Transverse colon (tissue), 4 donors: ENCODE data around the gene GSK3A. TPM values are rescaled to one million over a fixed set of nuclear protein-coding genes. Genes with fewer than 3 reads are reported as not detected.

ENCODE experiments used
- DNase-seq: peaks from one replicate; pipeline ENCODE4 v3.0.0-alpha.2; 2019
- H3K27ac ChIP-seq, 4 donors: fragments of 200-600 bp; sonication (generic); 2 replicates each; pipeline ENCODE4 v1.5.1; 2016 to 2018; ENCODE audit warnings: inconsistent platforms in 4 of 4
- H3K27me3 ChIP-seq: fragments of 200-600 bp; sonication (generic); 2 replicates; pipeline ENCODE4 v1.5.1; 2017; ENCODE audit warnings: inconsistent platforms
- H3K36me3 ChIP-seq, 4 donors: fragments of 200-600 bp; sonication (generic); 2 replicates each; pipeline ENCODE4 v1.5.1; 2017 to 2019; ENCODE audit warnings: inconsistent platforms in 4 of 4
- H3K4me1 ChIP-seq, 4 donors: fragments of 200-600 bp; sonication (generic); 2 replicates each; pipeline ENCODE4 v1.5.1; 2017 to 2020; ENCODE audit warnings: inconsistent platforms in 4 of 4
- H3K4me3 ChIP-seq, 4 donors: fragments of 200-600 bp; sonication (generic); 1 replicate in 1 of 4; 2 replicates in 3 of 4; pipeline versions ENCODE4 v1.5.1 to v1.6.1; 2017 to 2019; ENCODE audit warnings: inconsistent platforms in 4 of 4
- H3K9me3 ChIP-seq, 2 donors: fragments of 200-600 bp; sonication (generic); 2 replicates each; pipeline ENCODE4 v1.5.1; 2017 to 2019; ENCODE audit warnings: inconsistent platforms in 2 of 2
- CTCF ChIP-seq, 5 experiments: fragments of 200-600 bp in 3 of 5; fragments of 450-650 bp in 2 of 5; sonication (generic) in 3 of 5; IDR thresholded peaks; 1 replicate in 2 of 5; 2 replicates in 3 of 5; pipeline ENCODE4 v1.5.1; 2016 to 2017; ENCODE audit warnings: antibody characterized with exemption in 5 of 5, inconsistent platforms in 3 of 5, mild to moderate bottlenecking in 2 of 5, moderate library complexity in 1 of 5
- EP300 ChIP-seq: sonication (generic); formaldehyde crosslinking; IDR thresholded peaks from one replicate; pipeline ENCODE4 v1.6.1; 2017; ENCODE audit warnings: antibody characterized with exemption, low read depth
- POLR2A ChIP-seq: fragments of 450-650 bp; IDR thresholded peaks from one replicate; pipeline ENCODE4 v1.6.1; 2016; ENCODE audit warnings: antibody characterized with exemption, mild to moderate bottlenecking, moderate library complexity
- POLR2AphosphoS5 ChIP-seq, 3 donors: sonication (generic); formaldehyde crosslinking; IDR thresholded peaks; one replicate each; pipeline ENCODE4 v1.6.1; 2016; ENCODE audit warnings: antibody characterized with exemption in 3 of 3
- WGBS, 2 donors: methylation state at CpG; one replicate each; pipeline ENCODE4 v1.1.5; 2018; ENCODE audit warnings: low coverage in 1 of 2; 5-methylcytosine and 5-hydroxymethylcytosine counted together
- in situ Hi-C, 4 donors: fragments of 200-750 bp; cut with MboI; loops; one replicate each; pipeline versions ENCODE4 v1.15.0 to v1.15.1; 2017; ENCODE audit warnings: low sequenced_read_pairs in 3 of 4, low pct_ligation_motif_present in 1 of 4, low pct_unique_long_range_greater_than_20kb in 1 of 4
- intact Hi-C: fragments of 100-400 bp; cut with DNase I; formaldehyde crosslinking; loops from one replicate; pipeline ENCODE4 v1.15.1; 2023; ENCODE audit warnings: low total_unique reads
- total RNA-seq, 4 donors: library from RNA; depleted of rRNA; stranded (reverse); fragments of >200 nt; gene quantifications; one replicate each; pipeline ENCODE4 v1.1.0, GENCODE V29; 2016

The GSK3A gene
- total RNA-seq, 4 donors from 2014 or later = 10.7 to 46.4 (median 31.0) TPM

DNA sequence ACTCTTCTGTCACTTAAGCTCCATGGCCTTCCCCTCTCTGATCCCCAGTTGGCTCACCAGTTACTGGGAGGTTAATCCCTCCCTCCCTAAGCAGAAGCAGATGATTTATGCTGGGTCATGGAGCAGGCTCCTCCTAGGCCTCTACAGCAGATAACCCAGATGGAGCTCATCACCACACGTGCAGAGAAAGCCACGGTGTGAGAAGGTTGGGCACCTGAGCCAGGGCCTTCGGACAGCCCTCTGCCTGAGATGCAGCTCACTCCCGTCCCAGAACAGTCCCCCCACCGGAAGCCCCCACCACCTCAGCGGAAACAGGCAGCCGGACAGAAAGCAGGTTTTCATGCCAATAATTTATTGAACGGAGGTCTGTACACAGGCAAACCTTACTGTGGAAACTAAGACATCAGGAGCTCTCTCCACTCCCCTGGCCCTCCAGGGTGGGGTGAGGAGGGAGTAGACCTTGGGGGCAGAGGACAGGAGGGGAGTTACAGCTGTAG lies 12.5 kb downstream of the GSK3A start:
- no peak for DNase-seq
- peaks cover 0 to 6% (median 0%) of the 10 kb centered on the region in 4 donors for H3K4me1 ChIP-seq
- WGBS, 2 donors = 75 to 100% methylated on average over 1 to 8 of the region's 8 CpGs
- no peaks in the 10 kb centered on the region for H3K9me3 ChIP-seq
- no peak overlapping the region for H3K4me3 ChIP-seq
- H3K27me3 ChIP-seq = no peaks in the 10 kb centered on the region
- in situ Hi-C loops = no loop called here
- TF ChIP-seq EP300 (no peak), CTCF (IDR thresholded peaks at IDR 0.05) (no peak), POLR2AphosphoS5 (IDR thresholded peaks at IDR 0.05) (no peak), POLR2A (no peak)
- peaks cover 0 to 41% (median 19%) of the 10 kb centered on the region in 4 donors for H3K36me3 ChIP-seq
- intact Hi-C loops = no loop called here
- H3K27ac ChIP-seq = no peak overlapping the region

DNA sequence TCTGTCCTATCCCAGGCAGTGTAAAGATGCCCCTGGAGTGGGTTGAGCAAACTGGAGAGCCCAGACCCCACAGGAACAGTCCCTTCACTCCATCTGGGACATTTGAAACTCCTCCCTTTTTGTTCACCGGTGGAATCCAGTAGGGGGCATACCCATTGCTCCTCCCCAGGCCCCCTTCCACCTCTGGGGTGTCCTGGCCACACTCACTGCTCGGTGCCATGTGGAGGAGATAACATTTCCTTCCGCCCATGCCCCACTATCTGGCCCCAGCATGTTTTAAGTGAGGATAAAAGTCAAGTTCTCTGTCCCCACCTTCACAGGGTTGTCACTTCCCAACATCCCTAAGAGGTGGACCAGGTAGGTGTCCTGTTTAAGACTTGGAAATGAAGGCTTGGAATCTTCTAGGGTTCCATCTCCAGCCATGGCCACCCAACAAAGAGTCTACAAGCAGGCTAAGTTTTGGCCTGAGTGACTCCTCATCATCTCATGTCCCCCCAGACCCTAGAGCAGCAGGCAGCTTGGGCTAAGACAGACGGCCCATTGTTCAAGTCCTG lies 13.0 kb downstream of the GSK3A start:
- in situ Hi-C loops (no loop called here), intact Hi-C loops (no loop called here)
- no peak overlapping the region for H3K27ac ChIP-seq
- H3K9me3 ChIP-seq = no peaks in the 10 kb centered on the region
- no peak overlapping the region for H3K4me3 ChIP-seq
- DNase-seq = no peak
- H3K4me1 ChIP-seq = peaks cover 0 to 6% (median 0%) of the 10 kb centered on the region in 4 donors
- H3K27me3 ChIP-seq = no peaks in the 10 kb centered on the region
- no peak for TF ChIP-seq POLR2A
- TF ChIP-seq CTCF (IDR thresholded peaks at IDR 0.05) = no peak
- no peak for TF ChIP-seq EP300
- no peak for TF ChIP-seq POLR2AphosphoS5 (IDR thresholded peaks at IDR 0.05)
- H3K36me3 ChIP-seq = peaks cover 0 to 43% (median 21%) of the 10 kb centered on the region in 4 donors
- WGBS, 2 donors = 83% methylated on average over 4 of the region's 4 CpGs; no CpG with 5 or more reads in 1 of the 2 donors

- no peak for TF ChIP-seq CTCF (IDR thresholded peaks at IDR 0.05)
- TF ChIP-seq POLR2A = no peak
- no peak for DNase-seq
- Histone ChIP-seq H3K27ac (no peak overlapping the region), H3K27me3 (no peaks in the 10 kb centered on the region), H3K9me3 (no peaks in the 10 kb centered on the region), H3K4me1 (peaks cover 0 to 6% (median 0%) of the 10 kb centered on the region in 4 donors), H3K36me3 (peaks cover 0 to 39% (median 22%) of the 10 kb centered on the region in 4 donors), H3K4me3 (no peak overlapping the region)
- intact Hi-C loops (no loop called here), in situ Hi-C loops (no loop called here)
- WGBS, 2 donors = 79% methylated on average over 4 of the region's 4 CpGs; no CpG with 5 or more reads in 1 of the 2 donors
These were observed 13.8 kb downstream of the GSK3A start for GRCh38 chr19:42228641-42229040.

- in situ Hi-C loops = no loop called here
These were observed 15.5 kb downstream of the GSK3A start for GRCh38 chr19:42226886-42227285.

More at GRCh38 chr19:42226886-42227285, 15.5 kb downstream of the GSK3A start:
- no peak for DNase-seq
- Histone ChIP-seq H3K27ac (no peak overlapping the region), H3K4me1 (peaks cover 0 to 10% (median 2%) of the 10 kb centered on the region in 4 donors), H3K36me3 (peaks cover 0 to 39% (median 20%) of the 10 kb centered on the region in 4 donors), H3K9me3 (no peaks in the 10 kb centered on the region), H3K27me3 (no peaks in the 10 kb centered on the region), H3K4me3 (no peak overlapping the region)
- intact Hi-C loops = no loop called here
- 93 to 100% methylated on average over 1 of the region's 1 CpG for WGBS, 2 donors
- no peak for TF ChIP-seq CTCF (IDR thresholded peaks at IDR 0.05)
- no peak for TF ChIP-seq POLR2AphosphoS5 (IDR thresholded peaks at IDR 0.05)
- no peak for TF ChIP-seq EP300
- TF ChIP-seq POLR2A = no peak
